LoVo (cell line): ENCODE results near the gene MAP1A.

Experiments
- DNase-seq: peaks from one replicate; pipeline ENCODE4 v3.0.0-alpha.2; 2016; ENCODE audit warnings: low spot score

Gene MAP1A

DNA sequence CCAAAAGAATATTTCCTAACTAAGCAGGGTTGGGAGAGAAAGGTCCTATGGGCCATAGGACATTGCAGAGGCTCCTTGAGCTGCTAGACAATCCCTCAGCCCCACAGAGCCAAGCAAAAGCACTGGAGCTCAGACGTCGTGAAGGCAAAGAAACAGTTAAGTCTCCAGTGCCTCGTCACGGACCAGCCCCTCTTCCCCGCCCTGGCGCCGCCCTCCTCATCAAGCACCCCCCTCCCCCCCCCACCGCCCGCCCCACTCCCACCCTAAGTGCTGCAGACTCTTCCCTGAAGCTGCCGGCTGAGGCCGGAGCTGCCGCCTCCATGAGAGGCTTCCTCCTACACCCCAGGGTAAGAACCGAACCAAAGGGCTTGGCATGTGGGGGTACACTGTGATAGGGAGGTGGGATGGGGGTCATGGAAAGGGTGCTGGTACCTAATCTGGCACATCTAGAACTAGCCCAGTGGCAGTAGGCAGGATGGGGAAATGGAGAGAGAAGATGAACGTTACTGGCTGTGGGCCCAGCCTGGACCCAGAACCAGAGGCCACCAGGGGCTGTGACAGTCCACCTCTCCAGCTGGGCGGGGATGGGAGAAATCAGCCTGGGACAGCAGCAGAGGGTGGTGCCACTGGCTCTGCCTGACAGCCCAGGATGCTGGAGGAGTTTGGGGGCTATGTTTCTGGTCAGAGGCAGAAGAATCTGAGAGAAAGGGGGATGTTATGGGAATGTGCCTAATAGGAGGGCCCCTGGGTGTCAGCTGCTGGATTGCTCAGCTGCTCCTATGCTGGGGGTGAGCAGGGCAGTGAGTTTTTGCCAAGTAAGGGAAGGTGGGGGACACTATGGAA lies at the start of gene MAP1A:
Gene MAP1A (plus strand): TSS at position 255 of the 843 bp plus-strand sequence. CDS start 3,866 bp downstream, outside the sequence.
- DNase-seq = no peak

DNA sequence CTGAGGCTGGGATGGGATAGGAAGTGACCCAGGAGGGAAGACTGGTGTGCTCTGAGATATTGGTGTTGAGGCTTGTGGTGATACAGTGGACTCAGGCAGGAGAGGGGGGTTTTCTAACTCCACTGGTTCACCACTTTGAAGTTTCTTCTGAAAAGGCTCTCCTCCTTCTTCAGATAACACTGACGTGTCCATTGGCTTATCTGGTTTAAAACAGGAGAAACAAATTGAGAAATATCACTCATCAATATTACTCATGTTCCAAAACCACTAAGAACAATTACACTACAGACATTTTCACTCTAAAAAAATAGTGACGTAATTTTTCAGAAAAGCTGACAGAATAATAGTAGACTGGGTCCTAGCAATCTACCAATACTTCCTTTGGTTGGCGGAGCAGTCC lies 47.5 kb upstream of the MAP1A start:
- DNase-seq = no peak

DNA sequence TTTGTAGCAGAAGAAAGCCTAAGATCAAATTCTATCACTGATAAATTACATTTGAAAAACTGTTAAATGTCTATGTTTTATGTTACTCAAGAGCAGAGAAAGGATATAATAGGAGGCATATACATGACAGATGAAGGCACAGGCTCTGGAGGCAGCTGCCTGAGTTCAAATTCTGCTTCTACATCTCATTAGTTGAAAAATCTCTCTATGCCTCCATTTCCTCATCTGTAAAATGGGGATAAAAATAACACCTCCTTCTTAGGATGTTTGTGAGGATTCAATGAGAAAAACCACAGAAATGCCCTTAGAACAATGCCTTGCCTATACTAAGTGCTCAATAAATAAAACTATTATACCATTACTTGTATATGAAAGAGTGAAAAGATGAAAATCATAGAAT lies 45.4 kb upstream of the MAP1A start:
- no peak for DNase-seq

DNA sequence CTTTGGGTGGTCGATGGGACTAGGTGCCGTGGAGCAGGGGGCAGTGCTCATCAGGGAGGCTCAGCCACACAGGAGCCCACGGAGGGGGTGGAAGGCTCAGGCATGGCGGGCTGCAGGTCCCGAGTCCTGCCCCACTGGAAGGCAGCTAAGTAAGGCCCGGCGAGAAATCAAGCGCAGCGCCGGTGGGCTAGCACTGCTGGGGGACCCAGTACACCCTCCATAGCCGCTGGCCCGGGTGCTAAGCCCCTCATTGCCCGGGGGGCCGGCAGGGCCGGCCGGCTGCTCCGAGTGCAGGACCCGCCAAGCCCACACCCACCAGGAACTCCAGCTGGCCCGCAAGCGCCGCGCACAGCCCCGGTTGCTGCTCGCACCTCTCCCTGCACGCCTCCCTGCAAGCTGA lies 43.5 kb upstream of the MAP1A start:
- no peak for DNase-seq

DNA sequence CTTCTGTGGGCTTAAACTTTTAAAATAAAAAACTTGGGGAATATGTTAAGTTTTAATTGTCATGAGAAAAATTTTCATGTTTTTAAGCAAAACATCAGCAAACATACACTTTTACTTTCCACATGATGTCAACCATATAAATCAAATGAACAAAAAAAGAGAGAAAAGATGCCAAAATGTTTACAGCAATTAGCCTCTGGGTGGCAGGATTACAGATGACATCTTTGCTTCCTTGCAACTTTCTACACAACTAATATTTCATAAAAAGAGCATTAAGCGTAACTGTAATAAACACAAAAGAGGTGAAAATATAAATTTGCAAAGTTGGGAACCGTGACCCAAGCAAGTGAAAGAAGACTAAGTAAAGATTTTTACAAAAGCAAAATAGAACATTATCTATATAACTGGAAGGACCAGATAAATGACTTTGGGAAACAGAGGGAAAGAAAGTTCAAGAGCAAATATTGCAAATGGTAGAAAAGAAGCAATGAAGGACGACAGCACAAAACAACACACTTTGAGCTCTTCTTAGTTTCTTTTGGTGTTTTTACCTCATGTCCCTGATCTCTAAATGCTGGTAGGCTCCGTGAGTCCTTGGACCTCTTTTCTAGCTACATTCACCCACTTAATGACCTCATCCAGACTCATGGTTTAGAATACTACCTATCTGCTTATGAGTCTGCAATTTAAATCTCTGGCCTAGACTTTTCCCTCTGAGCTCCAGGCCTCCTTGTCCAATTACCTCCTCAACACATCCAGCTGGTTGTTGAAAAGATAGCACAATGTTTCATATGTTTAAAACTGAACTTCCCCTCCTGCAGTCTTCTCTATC lies 33.9 kb upstream of the MAP1A start:
- DNase-seq = no peak

DNA sequence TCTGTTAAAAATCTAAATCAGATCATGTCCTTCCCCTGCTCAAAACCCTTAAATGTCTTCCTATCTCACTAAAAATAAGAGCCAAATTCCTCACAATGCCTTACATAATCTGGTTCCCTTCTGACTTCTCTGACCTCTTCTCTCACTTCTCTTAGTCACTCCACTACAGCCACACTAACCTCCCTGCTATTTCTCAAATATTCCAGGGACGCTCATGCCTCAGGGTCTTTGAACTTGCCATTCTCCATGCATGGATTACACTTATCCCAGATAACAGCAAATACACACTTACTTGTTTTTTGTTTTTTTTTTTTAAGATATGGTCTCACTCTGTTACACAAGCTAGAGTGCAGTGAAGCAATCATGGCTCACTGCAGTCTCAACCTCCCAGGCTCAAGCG lies 33.0 kb upstream of the MAP1A start:
- no peak for DNase-seq

DNA sequence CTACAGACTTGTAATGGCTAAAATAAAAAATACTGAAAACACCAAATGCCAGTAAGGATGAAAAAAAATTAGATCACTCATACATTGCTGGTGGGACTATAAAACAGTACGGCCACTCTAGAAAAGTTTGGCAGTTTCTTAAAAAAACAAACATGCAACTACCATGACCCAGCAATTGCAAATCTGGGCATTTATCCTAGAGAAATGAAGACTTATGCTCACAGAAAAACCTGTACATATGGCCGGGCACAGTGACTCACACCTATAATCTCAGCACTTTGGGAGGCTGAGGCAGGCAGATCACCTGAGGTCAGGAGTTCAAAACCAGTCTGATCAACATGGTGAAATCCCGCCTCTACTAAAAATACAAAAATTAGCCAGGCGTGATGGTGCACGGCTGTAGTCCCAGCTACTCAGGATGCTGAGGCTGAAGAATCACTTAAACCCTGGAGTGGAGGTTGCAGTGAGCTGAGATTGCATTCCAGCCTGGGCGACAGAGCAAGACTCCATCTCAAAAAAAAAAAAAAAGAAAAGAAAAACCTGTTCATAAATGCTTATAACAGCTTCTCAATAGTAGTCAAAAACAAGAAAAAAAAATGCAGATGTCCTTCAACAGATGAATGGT lies 30.0 kb upstream of the MAP1A start:
- DNase-seq = no peak

DNA sequence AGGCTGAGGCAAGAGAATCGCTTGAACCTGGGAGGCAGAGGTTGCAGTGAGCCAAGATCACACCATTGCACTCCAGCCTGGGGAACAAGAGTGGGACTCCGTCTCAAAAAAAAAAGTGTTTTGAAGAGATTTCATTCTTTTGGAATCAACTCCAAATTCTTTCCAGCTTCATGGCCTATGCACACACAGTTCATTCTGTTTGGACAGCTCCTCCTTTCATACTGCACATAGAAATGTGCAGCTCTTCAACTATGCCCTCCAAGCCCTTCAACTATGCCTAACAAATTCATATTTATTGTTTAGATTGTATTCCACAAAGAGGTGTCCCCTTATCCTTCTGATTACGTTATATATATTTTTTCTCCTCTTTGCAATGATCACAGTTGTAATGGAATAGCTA lies 28.6 kb upstream of the MAP1A start:
- no peak for DNase-seq

DNA sequence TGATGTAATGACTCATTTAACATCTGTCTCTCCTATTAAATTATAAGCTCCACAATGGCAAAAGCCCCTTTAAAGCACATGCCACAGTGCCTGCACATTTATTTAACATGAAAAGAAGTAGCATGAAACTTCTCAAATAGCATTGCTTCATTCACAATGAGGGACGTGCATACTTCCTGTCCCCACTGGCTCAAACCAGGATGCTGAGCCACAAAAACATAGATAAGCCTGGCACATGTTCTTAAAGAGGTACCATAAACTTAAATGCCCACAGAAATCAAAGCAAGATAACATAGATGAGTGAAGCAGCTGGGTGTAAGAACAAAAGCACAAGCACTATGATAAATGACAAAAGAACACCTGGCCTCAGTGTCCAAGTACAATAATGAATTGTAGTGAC lies 28.2 kb upstream of the MAP1A start:
- no peak for DNase-seq

DNA sequence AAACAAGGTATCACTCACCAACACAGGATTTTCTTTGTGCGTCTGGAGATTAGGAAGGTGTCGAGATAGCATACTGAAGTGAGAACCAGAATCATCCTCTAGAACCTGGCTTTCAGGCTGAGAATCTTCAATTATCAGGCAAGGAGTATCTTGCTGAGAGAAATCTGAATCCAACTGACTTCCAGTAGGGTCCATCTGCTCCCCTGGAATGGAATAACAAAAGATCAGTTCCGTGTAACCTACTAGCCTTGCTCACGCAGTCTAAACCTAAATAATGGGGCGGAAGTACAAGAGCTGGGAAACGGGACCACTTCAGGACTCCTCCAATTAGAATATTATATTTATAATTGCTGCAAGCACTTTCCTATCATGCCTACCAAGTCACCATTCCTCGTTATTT lies 25.1 kb upstream of the MAP1A start:
- no peak for DNase-seq

DNA sequence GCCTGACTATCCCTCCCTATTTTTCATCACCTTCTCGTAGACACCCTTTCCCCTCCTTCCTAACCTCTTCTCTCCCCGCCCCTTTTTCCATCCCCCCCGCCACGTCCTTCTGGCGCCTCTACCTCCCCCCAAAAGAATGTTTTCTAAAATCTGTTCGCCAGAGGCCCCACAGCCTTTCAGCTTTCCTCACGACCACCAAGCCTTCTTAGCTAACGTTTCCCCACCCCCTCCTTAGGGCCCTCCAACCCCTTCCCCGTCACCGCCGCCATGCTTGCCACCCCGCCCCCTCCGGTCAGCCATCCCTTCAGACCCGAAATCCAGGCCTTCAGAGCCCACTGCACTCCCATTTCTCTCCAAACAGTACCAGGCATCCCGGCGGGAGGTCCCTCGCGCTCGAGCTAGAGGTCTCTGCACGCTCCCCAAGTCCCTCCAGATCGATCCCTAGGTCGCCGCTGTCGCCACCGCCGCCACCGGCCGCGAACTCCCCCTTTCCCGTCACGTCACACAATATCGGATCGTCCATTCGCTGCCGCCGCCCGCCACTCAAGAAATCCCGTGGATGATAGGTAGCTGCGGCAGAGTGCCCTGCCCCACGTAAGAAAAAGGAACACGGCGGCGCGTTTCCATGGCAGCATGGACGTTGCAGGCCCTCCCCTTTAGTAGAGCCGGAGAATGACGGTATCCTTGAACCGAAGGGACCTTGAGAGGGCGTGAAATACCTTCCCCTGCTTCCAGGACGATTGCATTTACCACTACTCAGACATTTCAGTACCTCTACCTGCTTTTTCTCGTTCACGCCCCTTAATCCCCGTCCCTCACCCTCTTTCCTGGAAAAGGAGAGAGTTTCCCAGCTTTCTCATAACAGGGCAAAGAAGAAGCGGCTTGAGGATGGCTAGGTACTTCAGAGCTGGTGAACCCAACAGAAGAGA lies 24.5 kb upstream of the MAP1A start, which contains the start of gene TP53BP1:
Gene TP53BP1 (minus strand): TSS at position 484 of the 929 bp plus-strand sequence. CDS start 113 bp downstream, at position 371.
- peak; percentile 97 for DNase-seq

DNA sequence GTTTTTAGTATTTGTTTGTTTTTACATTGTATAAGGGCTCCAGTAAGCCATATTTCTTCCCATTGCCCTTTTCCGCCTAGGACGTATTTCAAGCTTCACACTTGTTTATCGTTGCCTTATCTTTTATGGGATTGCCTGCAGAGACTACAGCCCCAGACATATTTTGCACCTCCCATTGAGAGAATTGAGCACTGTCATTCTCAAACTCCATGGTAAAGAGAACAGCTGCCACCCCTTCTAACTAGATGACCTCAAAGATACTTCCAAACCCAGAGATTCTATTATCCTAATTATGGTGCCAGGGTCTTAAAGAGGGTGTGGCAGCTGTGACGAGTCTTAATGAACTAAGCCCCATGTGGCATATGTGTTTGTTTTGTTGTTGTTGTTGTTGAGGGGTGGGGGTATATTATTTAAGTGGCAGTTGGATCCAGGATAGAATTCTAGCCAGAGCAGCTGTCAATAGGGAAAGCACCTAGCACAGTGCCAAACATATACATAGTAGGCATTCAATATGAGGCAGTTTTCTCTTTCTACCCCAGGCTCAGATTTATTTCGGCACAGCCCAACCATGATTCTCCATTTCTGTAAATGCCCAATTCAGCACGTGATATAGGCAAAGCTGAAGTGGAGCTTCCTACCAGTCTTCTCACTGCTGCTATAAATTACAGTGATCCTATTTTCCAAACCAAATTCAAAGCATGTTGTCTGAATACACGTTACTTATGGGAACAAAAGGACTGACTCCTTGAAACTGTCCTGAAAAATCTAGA lies 23.5 kb upstream of the MAP1A start:
- no peak for DNase-seq

DNA sequence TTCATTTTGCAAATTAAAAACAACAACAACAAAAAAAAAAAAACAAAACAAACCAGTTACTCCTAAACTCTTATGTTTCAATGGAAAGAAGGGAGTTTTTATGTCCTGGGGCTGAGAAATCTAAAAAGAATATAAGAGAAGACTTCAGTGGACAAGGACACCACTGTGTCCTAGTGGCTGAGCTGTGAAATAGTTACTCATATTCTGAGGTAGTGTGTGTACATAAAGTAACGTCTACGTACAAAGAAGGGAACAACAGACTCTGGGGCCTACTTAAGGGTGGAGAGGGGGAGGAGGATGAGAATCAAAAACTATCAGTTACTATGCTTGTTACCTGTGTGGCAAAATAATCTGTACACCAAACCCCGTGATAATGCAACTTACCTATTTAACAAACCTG lies 18.4 kb upstream of the MAP1A start:
- no peak for DNase-seq

DNA sequence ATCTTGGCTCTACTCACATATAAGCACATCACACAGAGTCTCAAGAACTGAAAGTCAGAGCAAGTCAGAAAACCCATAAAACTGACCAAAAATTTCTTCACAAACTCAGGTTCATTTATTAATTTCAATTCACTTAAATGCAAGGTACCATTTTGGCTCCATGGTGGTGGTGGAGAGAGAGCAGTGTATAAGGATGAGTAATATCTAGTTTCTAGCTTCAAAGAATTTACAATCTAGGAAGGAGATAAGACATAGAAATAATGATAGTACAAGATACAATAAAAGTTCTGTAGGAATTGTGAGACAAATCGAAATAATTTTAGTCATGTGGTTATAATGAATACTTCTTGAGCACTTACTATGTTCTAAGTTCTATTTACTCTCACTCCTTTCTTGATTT lies 17.8 kb upstream of the MAP1A start:
- no peak for DNase-seq

DNA sequence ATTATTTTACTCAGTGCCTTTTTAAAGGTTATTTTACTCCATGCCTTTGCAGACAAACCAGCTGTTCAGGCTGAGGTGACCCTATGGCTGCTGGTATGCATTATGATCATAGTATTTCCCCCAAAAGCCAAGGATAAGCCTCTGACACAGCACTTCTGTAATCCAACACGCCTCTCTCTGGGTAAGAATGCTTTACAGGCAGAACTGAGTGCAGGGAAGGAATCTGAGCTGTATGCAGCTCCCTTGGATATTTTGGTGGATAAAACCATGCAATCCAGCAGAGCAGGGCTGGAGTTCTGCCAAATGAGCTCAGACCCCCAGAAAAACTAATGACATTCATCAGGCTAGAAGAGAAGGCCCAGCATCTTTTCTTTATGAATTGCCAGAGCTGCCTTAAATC lies 11.7 kb upstream of the MAP1A start:
- no peak for DNase-seq

DNA sequence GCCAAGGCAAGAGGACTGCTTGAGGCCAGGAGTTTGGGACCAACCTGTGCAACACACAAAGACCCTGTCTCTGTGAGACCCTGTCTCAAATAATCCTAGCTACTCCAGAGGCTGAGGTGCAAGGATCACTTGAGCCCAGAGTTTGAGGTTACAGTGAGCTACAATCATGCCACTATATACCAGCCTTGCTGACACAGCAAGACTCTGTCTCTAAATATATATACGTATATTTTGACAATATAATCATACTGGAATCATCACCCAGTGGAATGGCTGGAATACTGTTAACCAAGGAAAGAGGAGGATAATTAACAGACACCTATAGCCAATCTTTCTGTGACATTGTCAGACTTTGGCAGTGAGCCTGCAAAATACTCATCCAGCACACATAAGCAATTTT lies 9.0 kb upstream of the MAP1A start:
- DNase-seq = no peak

DNA sequence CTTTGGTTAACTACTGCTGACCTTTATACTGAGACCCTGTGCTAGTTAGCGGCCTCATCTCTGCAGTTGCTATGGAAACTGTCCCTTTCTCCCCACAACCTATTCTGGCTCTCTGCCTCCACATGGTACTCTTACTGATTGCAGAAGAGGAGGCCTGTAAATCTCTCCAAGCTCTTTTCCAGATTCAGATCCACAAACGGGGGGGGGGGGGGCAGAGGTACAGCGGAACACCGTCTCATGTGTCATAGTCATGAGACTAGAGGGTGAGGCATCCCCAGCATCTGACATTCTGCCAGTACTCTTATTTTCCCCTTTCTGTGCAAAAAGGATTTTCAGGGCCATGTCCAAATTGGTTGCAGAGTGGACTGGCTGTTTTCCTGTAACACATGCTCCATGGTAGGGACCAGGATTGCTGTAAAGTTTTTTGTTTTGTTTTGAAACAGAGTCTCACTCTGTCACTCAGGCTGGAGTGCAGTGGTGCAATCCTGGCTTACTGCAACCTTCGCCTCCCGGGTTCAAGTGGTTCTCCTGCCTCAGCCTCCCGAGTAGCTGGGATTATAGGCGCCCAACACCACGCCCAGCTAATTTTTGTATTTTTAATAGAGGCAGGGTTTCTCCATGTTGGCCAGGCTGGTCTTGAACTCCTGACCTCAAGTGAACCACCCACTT lies 8.3 kb upstream of the MAP1A start:
- DNase-seq = no peak

DNA sequence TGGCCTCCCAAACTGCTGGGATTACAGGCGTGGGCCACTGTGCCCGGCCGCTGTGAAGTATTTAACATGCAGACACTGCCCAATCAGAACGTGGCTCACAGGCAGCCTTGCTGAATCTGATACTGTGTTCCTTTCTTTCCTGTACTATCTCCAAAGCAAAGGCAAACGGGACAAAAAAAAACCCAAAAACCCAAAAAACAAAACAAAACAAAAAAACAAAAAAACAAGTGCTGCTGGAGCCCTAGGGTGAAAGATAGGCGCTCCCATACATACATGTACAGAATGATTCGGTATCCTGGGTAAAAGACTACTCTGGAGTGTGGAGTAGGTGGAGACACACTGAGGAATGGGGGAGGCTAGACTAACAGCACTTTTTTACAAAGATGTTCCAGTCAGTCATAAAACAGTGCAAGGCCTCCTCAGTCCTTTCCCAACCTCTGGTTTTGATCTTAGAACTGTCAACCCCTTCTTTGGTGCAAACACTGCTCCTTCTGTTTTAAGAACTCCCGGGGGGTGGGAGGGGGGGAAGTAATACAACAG lies 7.7 kb upstream of the MAP1A start:
- DNase-seq = no peak

DNA sequence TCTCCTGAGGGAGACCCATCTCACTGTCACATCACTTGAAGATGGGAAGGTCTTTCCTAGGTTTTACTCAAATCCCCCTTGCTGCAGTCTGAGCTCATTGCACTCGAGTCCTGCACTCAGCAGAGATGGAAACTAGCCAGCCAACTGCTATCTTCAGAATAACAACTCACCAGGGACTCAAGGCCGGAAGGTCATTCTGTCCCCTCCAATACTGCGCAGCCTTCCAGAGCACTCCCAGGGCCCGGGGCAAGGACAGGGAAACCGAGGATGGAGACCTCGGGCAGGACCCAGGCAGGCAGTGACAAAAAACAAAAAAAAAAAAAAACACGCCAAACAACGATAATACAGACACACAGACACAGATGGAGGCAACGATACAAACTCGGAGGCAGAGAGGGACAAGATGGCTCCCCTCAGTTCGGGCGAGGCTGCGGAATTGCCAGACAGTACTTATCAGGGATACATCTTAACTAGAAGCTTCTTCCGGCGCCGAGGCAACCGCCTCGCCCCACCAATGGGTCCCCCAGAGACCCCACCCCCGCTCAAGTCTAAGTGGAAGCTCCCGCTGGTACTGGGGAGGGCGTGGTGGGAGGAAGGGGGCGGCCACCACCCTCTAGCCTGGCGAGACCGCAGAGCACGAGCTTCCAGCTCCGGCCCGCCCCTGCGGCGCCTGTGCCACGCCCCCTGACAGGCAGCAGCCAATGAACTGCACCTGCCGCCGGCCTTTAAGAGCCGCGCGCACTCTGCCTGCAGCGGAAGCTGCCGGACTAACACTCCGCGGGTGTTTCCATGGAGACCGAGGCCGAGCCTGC lies 7.0 kb upstream of the MAP1A start:
- peak; percentile 99 for DNase-seq
